ENCODE results near the gene MYO3B.

MYO3B gene

DNA sequence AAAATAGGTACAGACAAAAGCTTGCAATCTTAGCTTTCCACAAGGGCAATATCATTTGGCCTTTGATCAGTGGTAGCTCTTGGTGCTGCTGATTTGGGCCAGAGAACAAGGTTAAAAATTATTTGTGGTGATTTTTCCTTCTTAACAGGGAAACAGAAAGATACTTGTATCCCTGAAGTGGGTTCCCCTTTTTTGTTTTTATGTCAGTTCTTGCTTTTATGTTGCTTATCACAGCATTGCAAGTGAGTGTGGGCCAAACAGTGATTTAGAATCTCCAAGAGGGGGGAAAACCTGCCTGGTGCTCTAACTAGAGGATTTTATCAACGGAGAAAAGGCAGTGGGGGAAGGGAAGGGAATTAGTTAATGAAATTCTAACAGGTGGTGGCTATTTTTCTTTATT is 339.6 kb downstream of the MYO3B start:
- TF ChIP-seq, protein P1, sequence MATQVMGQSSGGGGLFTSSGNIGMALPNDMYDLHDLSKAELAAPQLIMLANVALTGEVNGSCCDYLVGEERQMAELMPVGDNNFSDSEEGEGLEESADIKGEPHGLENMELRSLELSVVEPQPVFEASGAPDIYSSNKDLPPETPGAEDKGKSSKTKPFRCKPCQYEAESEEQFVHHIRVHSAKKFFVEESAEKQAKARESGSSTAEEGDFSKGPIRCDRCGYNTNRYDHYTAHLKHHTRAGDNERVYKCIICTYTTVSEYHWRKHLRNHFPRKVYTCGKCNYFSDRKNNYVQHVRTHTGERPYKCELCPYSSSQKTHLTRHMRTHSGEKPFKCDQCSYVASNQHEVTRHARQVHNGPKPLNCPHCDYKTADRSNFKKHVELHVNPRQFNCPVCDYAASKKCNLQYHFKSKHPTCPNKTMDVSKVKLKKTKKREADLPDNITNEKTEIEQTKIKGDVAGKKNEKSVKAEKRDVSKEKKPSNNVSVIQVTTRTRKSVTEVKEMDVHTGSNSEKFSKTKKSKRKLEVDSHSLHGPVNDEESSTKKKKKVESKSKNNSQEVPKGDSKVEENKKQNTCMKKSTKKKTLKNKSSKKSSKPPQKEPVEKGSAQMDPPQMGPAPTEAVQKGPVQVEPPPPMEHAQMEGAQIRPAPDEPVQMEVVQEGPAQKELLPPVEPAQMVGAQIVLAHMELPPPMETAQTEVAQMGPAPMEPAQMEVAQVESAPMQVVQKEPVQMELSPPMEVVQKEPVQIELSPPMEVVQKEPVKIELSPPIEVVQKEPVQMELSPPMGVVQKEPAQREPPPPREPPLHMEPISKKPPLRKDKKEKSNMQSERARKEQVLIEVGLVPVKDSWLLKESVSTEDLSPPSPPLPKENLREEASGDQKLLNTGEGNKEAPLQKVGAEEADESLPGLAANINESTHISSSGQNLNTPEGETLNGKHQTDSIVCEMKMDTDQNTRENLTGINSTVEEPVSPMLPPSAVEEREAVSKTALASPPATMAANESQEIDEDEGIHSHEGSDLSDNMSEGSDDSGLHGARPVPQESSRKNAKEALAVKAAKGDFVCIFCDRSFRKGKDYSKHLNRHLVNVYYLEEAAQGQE (IDR thresholded peaks at IDR 0.05; ENCODE audit: insufficient read depth in 1 of 2, low read depth in 2 of 2, low read length in 2 of 2): no peak
- TF ChIP-seq TAF1 (IDR thresholded peaks at IDR 0.05; ENCODE audit: borderline replicate concordance, insufficient read depth, low read length): no peak
- no peak for TF ChIP-seq POLR2AphosphoS5 (IDR thresholded peaks at IDR 0.05; ENCODE audit: low read depth, low read length)
- TF ChIP-seq FOXP2 (optimal IDR thresholded peaks at IDR 0.05; ENCODE audit: borderline replicate concordance, extremely low read depth, extremely low read length, insufficient read depth): no peak
- TF ChIP-seq SIN3A (IDR thresholded peaks at IDR 0.05; ENCODE audit: borderline replicate concordance, insufficient read depth, low read length): no peak

DNA sequence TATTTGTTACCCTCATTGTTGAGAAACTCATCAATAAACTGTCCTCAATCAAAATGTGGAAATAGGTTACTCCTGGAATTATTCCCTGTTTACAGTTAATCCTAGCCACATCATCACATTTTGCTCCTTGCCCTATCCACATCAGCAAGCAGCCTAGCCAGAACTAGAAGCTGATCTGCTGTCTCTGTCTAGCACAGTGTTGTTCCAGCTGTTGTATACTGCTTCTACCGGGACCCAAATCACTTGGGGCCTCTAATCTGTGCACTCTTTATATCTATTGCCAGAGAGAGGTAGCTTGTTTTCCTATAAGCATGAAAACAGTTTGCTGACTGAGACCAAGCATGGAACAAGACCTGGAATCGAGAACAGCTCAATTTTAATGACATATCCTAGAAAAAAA is 341.0 kb downstream of the MYO3B start:
- TF ChIP-seq POLR2AphosphoS5 (IDR thresholded peaks at IDR 0.05; ENCODE audit: low read depth, low read length): no peak
- no peak for TF ChIP-seq FOXP2 (optimal IDR thresholded peaks at IDR 0.05; ENCODE audit: borderline replicate concordance, extremely low read depth, extremely low read length, insufficient read depth)
- TF ChIP-seq, protein P1 (IDR thresholded peaks at IDR 0.05; ENCODE audit: insufficient read depth in 1 of 2, low read depth in 2 of 2, low read length in 2 of 2): no peak
- TF ChIP-seq SIN3A (IDR thresholded peaks at IDR 0.05; ENCODE audit: borderline replicate concordance, insufficient read depth, low read length): no peak
- TF ChIP-seq TAF1 (IDR thresholded peaks at IDR 0.05; ENCODE audit: borderline replicate concordance, insufficient read depth, low read length): no peak

DNA sequence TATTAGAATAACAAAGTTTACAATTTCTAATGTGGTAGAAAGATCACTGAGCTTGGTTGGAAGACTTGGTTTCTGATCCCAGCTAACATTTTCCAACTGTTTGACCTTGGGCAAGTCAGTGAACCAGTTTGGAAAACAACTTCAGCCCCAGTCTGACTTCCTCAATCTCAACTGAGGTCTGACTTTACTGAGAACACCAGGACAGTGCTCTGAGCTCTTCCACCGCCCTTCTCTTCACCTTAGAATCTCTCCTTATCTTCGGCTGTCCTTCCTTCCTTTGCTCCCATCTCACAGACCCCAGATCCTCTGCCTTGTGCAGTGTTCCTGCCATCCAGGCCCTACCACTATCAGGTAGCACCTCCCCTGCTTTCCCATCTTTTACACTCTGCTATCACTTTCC is 343.4 kb downstream of the MYO3B start:
- TF ChIP-seq SIN3A (IDR thresholded peaks at IDR 0.05; ENCODE audit: borderline replicate concordance, insufficient read depth, low read length) (no peak), TAF1 (IDR thresholded peaks at IDR 0.05; ENCODE audit: borderline replicate concordance, insufficient read depth, low read length) (no peak), POLR2AphosphoS5 (IDR thresholded peaks at IDR 0.05; ENCODE audit: low read depth, low read length) (no peak), FOXP2 (optimal IDR thresholded peaks at IDR 0.05; ENCODE audit: borderline replicate concordance, extremely low read depth, extremely low read length, insufficient read depth) (no peak)
- TF ChIP-seq, protein P1 (IDR thresholded peaks at IDR 0.05; ENCODE audit: insufficient read depth in 1 of 2, low read depth in 2 of 2, low read length in 2 of 2): no peak

DNA sequence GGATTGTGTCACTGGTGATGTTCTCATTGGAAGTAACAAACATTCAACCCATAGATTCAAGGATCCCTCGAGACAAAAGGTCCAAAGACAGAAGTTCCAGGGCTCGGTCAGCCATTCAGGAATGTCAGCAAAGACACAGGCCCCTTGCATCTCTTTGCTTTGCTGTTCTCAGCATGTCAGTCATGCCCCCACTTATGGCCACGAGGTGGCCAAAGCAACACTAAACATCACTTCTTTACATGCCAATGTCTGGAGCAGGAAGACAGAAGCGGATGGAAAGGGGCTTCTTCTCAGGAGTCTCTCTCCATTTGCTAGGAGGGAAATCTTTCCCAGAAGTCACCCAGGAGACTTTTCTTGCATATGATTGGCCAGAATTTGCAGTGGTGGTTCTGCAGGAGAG is 345.6 kb downstream of the MYO3B start:
- TF ChIP-seq FOXP2 (optimal IDR thresholded peaks at IDR 0.05; ENCODE audit: borderline replicate concordance, extremely low read depth, extremely low read length, insufficient read depth) (no peak), TAF1 (IDR thresholded peaks at IDR 0.05; ENCODE audit: borderline replicate concordance, insufficient read depth, low read length) (no peak), SIN3A (IDR thresholded peaks at IDR 0.05; ENCODE audit: borderline replicate concordance, insufficient read depth, low read length) (no peak), POLR2AphosphoS5 (IDR thresholded peaks at IDR 0.05; ENCODE audit: low read depth, low read length) (no peak)
- TF ChIP-seq, protein P1 (IDR thresholded peaks at IDR 0.05; ENCODE audit: insufficient read depth in 1 of 2, low read depth in 2 of 2, low read length in 2 of 2): no peak
